HG03097 (cell line): ENCODE data around the gene RPP30.
"Not testable (repeated sequence)": the region's sequence is repeated elsewhere in the genome, so short reads cannot be mapped to it uniquely, and the experiment has no call there.

Experiments used
- ATAC-seq: cut with Tn5 transposase; IDR thresholded peaks from one replicate; pipeline ENCODE4 v1.9.1; 2021; ENCODE audit not compliant: unreplicated experiment, low FRiP score

The RPP30 gene

GRCh38 chr10:90937645-90938258 is 66.0 kb downstream of the RPP30 start:
- ATAC-seq, result no peak

GRCh38 chr10:90939116-90939515 is 67.3 kb downstream of the RPP30 start:
- ATAC-seq, result no peak

GRCh38 chr10:90939648-90940047 is 67.9 kb downstream of the RPP30 start:
- no peak for ATAC-seq

- not testable (repeated sequence) for ATAC-seq
These were observed 71.2 kb downstream of the RPP30 start for GRCh38 chr10:90942980-90943379.

GRCh38 chr10:90944749-90945148 is 73.0 kb downstream of the RPP30 start:
- ATAC-seq, result no peak

GRCh38 chr10:90945491-90946070 is 73.8 kb downstream of the RPP30 start:
- ATAC-seq, result no peak

GRCh38 chr10:90947030-90947960 is 75.5 kb downstream of the RPP30 start:
- no peak for ATAC-seq
